ENCODE measurements around the gene SATB1.
"Not testable (repeated sequence)": the region's sequence is repeated elsewhere in the genome, so short reads cannot be mapped to it uniquely, and the experiment has no call there.

Gene SATB1

DNA sequence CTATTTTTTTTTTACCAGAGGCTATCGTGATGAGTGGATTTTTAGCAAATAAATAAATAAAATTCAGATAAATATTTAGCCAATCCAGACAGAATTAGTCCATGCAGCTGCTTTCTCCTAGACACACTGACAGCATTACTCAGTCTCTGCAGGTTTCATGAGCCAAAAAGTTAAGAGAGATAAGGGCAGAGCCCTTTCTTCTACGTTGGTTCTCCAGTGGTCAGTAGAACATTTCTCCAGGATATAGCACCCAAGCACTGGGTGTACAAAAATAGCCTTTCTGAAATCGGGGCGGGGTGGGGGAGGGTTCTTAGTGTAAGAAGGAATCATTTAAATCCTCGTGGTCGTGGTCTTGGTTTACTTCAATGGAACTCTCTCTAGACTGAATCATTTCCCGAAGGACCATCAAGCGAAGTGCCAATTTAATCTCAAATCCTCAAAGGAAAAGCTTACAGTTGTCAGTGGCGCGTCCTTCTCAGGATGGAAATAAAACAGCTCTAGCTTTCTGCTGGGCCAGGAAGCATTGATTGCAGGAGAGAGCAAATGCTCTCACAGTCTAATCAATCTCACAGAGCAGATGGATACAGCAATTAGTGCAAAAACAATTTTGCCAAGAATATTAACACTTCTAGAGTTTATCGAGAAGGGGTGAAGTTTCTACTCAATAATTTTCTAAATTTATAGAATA is 86.2 kb downstream of the SATB1 start:
- no peak overlapping the region for H3K4me3 ChIP-seq (ENCODE audit: low read length)
- no peak overlapping the region for H3K9ac ChIP-seq (ENCODE audit: low read length)
- no peaks in the 10 kb centered on the region for H3K9me3 ChIP-seq (ENCODE audit: control insufficient read depth, low read length)
- H3K4me1 ChIP-seq (ENCODE audit: control insufficient read depth, insufficient read depth, low read length) = no peaks in the 10 kb centered on the region
- H3K27me3 ChIP-seq (ENCODE audit: control insufficient read depth, insufficient read depth, low read length) = no peaks in the 10 kb centered on the region
- H3K36me3 ChIP-seq (ENCODE audit: control insufficient read depth, insufficient read depth, low read length) = no peaks in the 10 kb centered on the region

DNA sequence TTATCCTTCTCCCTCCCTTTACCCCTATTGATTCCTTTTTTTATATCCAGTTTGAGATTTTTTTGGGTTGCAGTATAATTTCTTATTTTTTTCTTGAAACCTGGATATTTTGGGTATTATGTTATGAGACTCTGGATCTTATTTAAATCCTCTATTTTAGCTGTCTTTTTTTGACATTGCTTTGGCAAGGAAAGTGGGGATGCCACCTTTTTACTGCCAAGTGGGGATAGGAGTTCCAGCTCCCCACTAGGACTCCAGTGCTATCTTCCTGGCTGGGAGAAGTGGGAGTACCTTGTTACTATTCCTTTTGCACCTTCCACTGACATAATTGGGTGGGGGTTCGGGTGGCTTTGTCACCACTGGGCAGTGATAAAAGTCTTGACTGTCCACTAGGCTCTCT is 87.9 kb downstream of the SATB1 start:
- no peak overlapping the region for H3K4me3 ChIP-seq (ENCODE audit: low read length)
- no peaks in the 10 kb centered on the region for H3K27me3 ChIP-seq (ENCODE audit: control insufficient read depth, insufficient read depth, low read length)
- no peaks in the 10 kb centered on the region for H3K4me1 ChIP-seq (ENCODE audit: control insufficient read depth, insufficient read depth, low read length)
- no peak overlapping the region for H3K9ac ChIP-seq (ENCODE audit: low read length)
- no peaks in the 10 kb centered on the region for H3K36me3 ChIP-seq (ENCODE audit: control insufficient read depth, insufficient read depth, low read length)
- no peaks in the 10 kb centered on the region for H3K9me3 ChIP-seq (ENCODE audit: control insufficient read depth, low read length)

GRCh38 chr3:18334837-18335601 is 90.1 kb downstream of the SATB1 start:
- Histone ChIP-seq H3K36me3 (ENCODE audit: control insufficient read depth, insufficient read depth, low read length) (no peaks in the 10 kb centered on the region), H3K4me3 (ENCODE audit: low read length) (no peak overlapping the region), H3K9me3 (ENCODE audit: control insufficient read depth, low read length) (no peaks in the 10 kb centered on the region), H3K9ac (ENCODE audit: low read length) (no peak overlapping the region), H3K27me3 (ENCODE audit: control insufficient read depth, insufficient read depth, low read length) (no peaks in the 10 kb centered on the region), H3K4me1 (ENCODE audit: control insufficient read depth, insufficient read depth, low read length) (no peaks in the 10 kb centered on the region)

DNA sequence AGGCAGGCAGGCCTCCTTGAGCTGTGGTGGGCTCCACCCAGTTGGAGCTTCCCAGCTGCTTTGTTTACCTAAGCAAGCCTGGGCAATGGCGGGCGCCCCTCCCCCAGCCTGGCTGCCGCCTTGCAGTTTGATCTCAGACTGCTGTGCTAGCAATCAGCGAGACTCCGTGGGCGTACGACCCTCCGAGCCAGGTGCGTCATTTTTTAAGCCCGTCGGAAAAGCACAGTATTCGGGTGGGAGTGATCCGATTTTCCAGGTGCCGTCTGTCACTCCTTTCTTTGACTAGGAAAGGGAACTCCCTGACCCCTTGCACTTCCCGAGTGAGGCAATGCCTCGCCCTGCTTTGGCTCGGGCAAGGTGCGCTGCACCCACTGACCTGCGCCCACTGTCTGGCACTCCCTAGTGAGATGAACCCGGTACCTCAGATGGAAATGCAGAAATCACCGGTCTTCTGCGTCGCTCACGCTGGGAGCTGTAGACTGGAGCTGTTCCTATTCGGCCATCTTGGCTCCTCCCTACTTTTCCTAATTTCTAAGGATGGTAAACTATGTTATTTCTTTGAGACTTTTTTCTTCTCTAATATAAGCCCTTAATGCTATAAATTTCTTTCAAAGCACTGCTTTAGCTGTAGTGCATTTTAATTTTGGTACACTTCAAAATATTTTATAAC is 94.2 kb downstream of the SATB1 start:
- not testable (repeated sequence) for H3K4me1 ChIP-seq (ENCODE audit: control insufficient read depth, insufficient read depth, low read length); H3K9ac ChIP-seq (ENCODE audit: low read length); H3K36me3 ChIP-seq (ENCODE audit: control insufficient read depth, insufficient read depth, low read length); H3K27me3 ChIP-seq (ENCODE audit: control insufficient read depth, insufficient read depth, low read length); H3K4me3 ChIP-seq (ENCODE audit: low read length); H3K9me3 ChIP-seq (ENCODE audit: control insufficient read depth, low read length)

DNA sequence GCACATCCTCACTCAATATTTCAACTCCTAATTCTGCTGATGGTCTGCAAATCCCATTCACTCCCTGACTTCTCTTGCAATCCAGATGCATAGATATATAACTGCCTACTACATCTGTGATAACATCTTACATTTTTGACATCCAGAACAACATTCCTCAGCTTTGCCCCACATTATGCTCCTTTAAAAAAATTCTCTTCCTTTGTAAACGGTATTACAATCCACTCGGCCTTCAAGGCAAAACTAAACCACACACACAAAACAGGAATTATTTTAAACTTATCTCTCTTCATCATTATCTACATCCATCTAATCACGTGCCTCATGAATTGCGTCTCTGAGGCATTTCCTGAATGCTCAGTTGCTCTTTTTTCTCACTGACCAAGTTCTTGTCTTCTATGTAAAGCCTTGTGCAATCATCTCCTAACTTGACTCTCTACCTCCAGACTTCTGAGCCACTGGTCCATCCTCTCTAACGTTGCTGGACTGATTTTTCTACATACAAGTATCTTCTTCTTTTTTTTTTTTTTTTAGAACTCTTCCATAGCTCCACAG is 117.0 kb downstream of the SATB1 start:
- Histone ChIP-seq H3K4me1 (ENCODE audit: control insufficient read depth, insufficient read depth, low read length) (no peaks in the 10 kb centered on the region), H3K27me3 (ENCODE audit: control insufficient read depth, insufficient read depth, low read length) (no peaks in the 10 kb centered on the region), H3K9ac (ENCODE audit: low read length) (no peak overlapping the region), H3K36me3 (ENCODE audit: control insufficient read depth, insufficient read depth, low read length) (no peaks in the 10 kb centered on the region), H3K9me3 (ENCODE audit: control insufficient read depth, low read length) (no peaks in the 10 kb centered on the region), H3K4me3 (ENCODE audit: low read length) (no peak overlapping the region)

- H3K4me3 ChIP-seq (ENCODE audit: low read length) = no peak overlapping the region
These were observed 117.6 kb downstream of the SATB1 start for GRCh38 chr3:18307529-18307928.

DNA sequence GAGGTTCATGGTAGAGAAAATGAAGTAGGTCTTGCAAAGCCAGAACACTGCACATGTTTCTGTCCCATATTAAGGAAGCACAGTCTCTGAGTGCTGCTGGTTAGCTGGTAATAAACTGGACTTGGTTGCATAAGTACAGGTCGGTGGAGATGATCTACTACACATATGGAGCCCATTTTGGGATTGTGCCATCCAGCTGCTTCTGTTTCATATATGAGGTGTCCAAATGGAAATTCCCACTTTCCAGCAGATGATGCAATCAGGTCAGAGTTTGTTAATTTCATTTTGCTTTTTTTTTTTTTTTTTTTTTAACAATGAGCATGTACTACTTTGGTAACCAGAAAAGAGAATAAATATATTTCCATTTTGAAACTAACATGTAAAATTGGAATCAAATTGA is 122.6 kb downstream of the SATB1 start:
- no peaks in the 10 kb centered on the region for H3K36me3 ChIP-seq (ENCODE audit: control insufficient read depth, insufficient read depth, low read length)
- H3K4me1 ChIP-seq (ENCODE audit: control insufficient read depth, insufficient read depth, low read length) = no peaks in the 10 kb centered on the region
- H3K27me3 ChIP-seq (ENCODE audit: control insufficient read depth, insufficient read depth, low read length) = no peaks in the 10 kb centered on the region
- H3K9me3 ChIP-seq (ENCODE audit: control insufficient read depth, low read length) = no peaks in the 10 kb centered on the region
- no peak overlapping the region for H3K9ac ChIP-seq (ENCODE audit: low read length)
- no peak overlapping the region for H3K4me3 ChIP-seq (ENCODE audit: low read length)

More at GRCh38 chr3:18307529-18307928, 117.6 kb downstream of the SATB1 start:
- Histone ChIP-seq H3K27me3 (ENCODE audit: control insufficient read depth, insufficient read depth, low read length) (no peaks in the 10 kb centered on the region), H3K36me3 (ENCODE audit: control insufficient read depth, insufficient read depth, low read length) (no peaks in the 10 kb centered on the region), H3K9ac (ENCODE audit: low read length) (no peak overlapping the region), H3K4me1 (ENCODE audit: control insufficient read depth, insufficient read depth, low read length) (no peaks in the 10 kb centered on the region), H3K9me3 (ENCODE audit: control insufficient read depth, low read length) (no peaks in the 10 kb centered on the region)

DNA sequence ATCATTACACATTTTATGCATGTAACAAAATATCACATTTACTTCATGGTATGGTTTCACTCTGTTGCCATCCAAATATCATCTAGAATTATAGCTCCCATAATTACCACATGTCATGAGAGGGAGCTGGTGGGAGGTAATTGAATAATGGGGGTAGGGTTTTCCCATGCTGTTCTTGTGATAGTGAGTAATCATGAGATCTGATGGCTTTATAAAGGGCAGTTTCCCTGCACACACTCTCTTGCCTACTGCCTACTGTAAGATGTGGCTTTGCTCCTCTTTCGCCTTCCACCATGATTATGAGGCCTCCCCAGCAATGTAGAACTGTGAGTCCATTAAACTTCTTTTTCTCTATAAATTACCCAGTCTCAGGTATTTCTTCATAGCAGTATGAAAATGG is 123.4 kb downstream of the SATB1 start:
- Histone ChIP-seq H3K4me3 (ENCODE audit: low read length) (no peak overlapping the region), H3K27me3 (ENCODE audit: control insufficient read depth, insufficient read depth, low read length) (no peaks in the 10 kb centered on the region), H3K9me3 (ENCODE audit: control insufficient read depth, low read length) (no peaks in the 10 kb centered on the region), H3K36me3 (ENCODE audit: control insufficient read depth, insufficient read depth, low read length) (no peaks in the 10 kb centered on the region), H3K9ac (ENCODE audit: low read length) (no peak overlapping the region), H3K4me1 (ENCODE audit: control insufficient read depth, insufficient read depth, low read length) (no peaks in the 10 kb centered on the region)

DNA sequence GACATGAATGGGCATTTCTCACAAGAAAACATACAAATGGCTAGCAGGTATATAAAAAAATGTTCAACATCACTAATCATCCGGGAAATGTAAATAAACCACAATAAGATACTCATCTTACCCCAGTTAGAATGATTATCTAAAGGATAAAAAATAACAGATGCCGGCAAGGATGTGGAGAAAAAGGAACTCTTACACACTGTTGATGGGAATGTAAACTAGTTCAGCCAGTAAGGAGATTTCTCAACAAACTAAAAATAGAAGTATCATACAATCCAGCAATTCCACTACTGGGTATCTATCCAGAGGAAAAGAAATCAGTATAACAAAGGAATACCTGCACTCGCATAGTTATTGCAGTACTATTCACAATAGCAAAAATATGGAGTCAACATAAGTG is 124.2 kb downstream of the SATB1 start:
- Histone ChIP-seq H3K4me3 (ENCODE audit: low read length) (no peak overlapping the region), H3K27me3 (ENCODE audit: control insufficient read depth, insufficient read depth, low read length) (no peaks in the 10 kb centered on the region), H3K4me1 (ENCODE audit: control insufficient read depth, insufficient read depth, low read length) (no peaks in the 10 kb centered on the region), H3K9ac (ENCODE audit: low read length) (no peak overlapping the region), H3K36me3 (ENCODE audit: control insufficient read depth, insufficient read depth, low read length) (no peaks in the 10 kb centered on the region), H3K9me3 (ENCODE audit: control insufficient read depth, low read length) (no peaks in the 10 kb centered on the region)

DNA sequence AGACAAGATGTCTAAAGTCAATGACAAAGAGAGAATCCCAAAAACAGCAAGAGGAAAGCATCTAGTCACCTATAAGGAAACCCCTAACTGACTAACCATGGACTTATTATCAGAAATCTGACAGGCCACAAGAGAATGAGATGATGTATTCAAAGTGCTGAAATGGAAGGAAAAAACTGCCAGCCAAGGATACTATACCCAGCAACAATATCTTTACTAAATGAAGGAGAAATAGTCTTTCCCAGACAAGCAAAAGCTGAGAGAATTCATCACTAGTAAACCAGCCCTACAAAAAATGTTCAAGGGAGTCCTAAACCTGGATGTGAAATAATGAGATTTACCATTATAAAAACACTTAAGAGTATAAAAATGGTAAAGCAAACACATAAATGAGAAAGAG is 128.0 kb downstream of the SATB1 start:
- Histone ChIP-seq H3K27me3 (ENCODE audit: control insufficient read depth, insufficient read depth, low read length) (no peaks in the 10 kb centered on the region), H3K4me1 (ENCODE audit: control insufficient read depth, insufficient read depth, low read length) (no peaks in the 10 kb centered on the region), H3K36me3 (ENCODE audit: control insufficient read depth, insufficient read depth, low read length) (no peaks in the 10 kb centered on the region), H3K9me3 (ENCODE audit: control insufficient read depth, low read length) (no peaks in the 10 kb centered on the region), H3K4me3 (ENCODE audit: low read length) (no peak overlapping the region), H3K9ac (ENCODE audit: low read length) (no peak overlapping the region)

Measured in mucosa of stomach (tissue), 1 donor.